GM12878 (cell line): ENCODE data around the gene KLHL26. TPM values are rescaled to one million over a fixed set of nuclear protein-coding genes. Genes with fewer than 3 reads are reported as not detected.

ENCODE experiments used
- ATAC-seq: fragments of 200-7000 bp; cut with Tn5 transposase; 3 replicates; pipeline ENCODE4 v1.9.1; 2020; ENCODE audit warnings: mild to moderate bottlenecking, moderate library complexity
- BruUV-seq: library from RNA; stranded (reverse); fragments of 400-500 nt; replicated peaks from 2 replicates; lab custom pipeline; 2021; lab: Mats Ljungman, UMichigan
- CTCF ChIA-PET: fragments of 300-600 bp; sonication (Branson Sonifier 250); formaldehyde crosslinking; extraction: SDS; loops from one replicate; lab custom pipeline; 2021; ENCODE audit warnings: inconsistent platforms; lab: Yijun Ruan, JAX
- POLR2A ChIA-PET: fragments of 350-600 bp; formaldehyde crosslinking; extraction: SDS; loops from one replicate; lab custom pipeline; 2021; ENCODE audit warnings: inconsistent platforms; lab: Charles Lee
- RAD21 ChIA-PET: fragments of 300-600 bp; sonication (Branson Sonifier 250); formaldehyde crosslinking; loops from one replicate; lab custom pipeline; 2023; ENCODE audit warnings: antibody characterized with exemption; ENCODE audit not compliant: unreplicated experiment; lab: Charles Lee
- SMC1A ChIA-PET: fragments of 300-600 bp; sonication (Branson Sonifier 250); formaldehyde crosslinking; loops from one replicate; lab custom pipeline; 2023; ENCODE audit not compliant: unreplicated experiment, uncharacterized antibody; lab: Charles Lee
- DNase-seq: peaks from one replicate; pipeline ENCODE4 v3.0.0-alpha.2; 2011; ENCODE audit warnings: low read depth, low spot score
- FAIRE-seq: peaks from 3 replicates; lab custom pipeline; 2011; peaks lifted over from hg19 to GRCh38; lab: Jason Lieb, UNC
- H2AFZ ChIP-seq: 2 replicates; pipeline ENCODE4 v1.6.0; 2011; ENCODE audit warnings: low read depth, low read length, control low read depth; ENCODE audit not compliant: control insufficient read depth
- H3K27ac ChIP-seq: 2 replicates; pipeline ENCODE4 v1.5.1; 2011; ENCODE audit warnings: control low read depth; ENCODE audit not compliant: control insufficient read depth, insufficient read depth
- H3K27me3 ChIP-seq, 2 experiments: replicated peaks in 1 of 2; 2 replicates each; pipeline versions ENCODE4 v1.6.0 to v1.6.1; 2011; ENCODE audit warnings: low read length in 1 of 2; ENCODE audit not compliant: control insufficient read depth in 2 of 2, insufficient read depth in 2 of 2
- H3K36me3 ChIP-seq, 2 experiments: 2 replicates each; pipeline ENCODE4 v1.5.1; 2011; ENCODE audit warnings: low read length in 1 of 2; ENCODE audit not compliant: control insufficient read depth in 2 of 2, insufficient read depth in 2 of 2
- H3K4me1 ChIP-seq: 2 replicates; pipeline ENCODE4 v1.6.1; 2011; ENCODE audit warnings: mild to moderate bottlenecking, low read length, moderate library complexity, mixed read lengths; ENCODE audit not compliant: control insufficient read depth, insufficient read depth
- H3K4me2 ChIP-seq: 2 replicates; pipeline ENCODE4 v1.6.0; 2011; ENCODE audit warnings: control low read depth; ENCODE audit not compliant: control insufficient read depth, insufficient read depth
- H3K4me3 ChIP-seq: fragments of 200-600 bp; sonication (generic); 2 replicates; pipeline ENCODE4 v1.5.1; 2016
- H3K79me2 ChIP-seq: 2 replicates; pipeline ENCODE4 v1.6.0; 2011; ENCODE audit warnings: low read length; ENCODE audit not compliant: control insufficient read depth, insufficient read depth
- H3K9ac ChIP-seq: 2 replicates; pipeline ENCODE4 v1.8.0; 2011; ENCODE audit warnings: low read length, control low read depth, mixed read lengths; ENCODE audit not compliant: control insufficient read depth, insufficient read depth
- H3K9me3 ChIP-seq: replicated peaks from 3 replicates; pipeline ENCODE4 v1.5.1; 2011; ENCODE audit warnings: mild to moderate bottlenecking, low read length; ENCODE audit not compliant: control insufficient read depth, insufficient read depth
- H4K20me1 ChIP-seq: 2 replicates; pipeline ENCODE4 v1.6.0; 2011; ENCODE audit not compliant: control insufficient read depth, insufficient read depth
- CREM ChIP-seq: IDR thresholded peaks from 2 replicates; pipeline ENCODE4 v1.6.1; 2014; ENCODE audit warnings: antibody characterized with exemption, low read depth
- ESRRA ChIP-seq: IDR thresholded peaks from 2 replicates; pipeline ENCODE4 v1.6.1; 2012; ENCODE audit warnings: mild to moderate bottlenecking, low read length, improper control_type of control experiment
- FOXK2 ChIP-seq: fragments of 450-650 bp; IDR thresholded peaks from 2 replicates; pipeline ENCODE4 v1.6.1; 2017; ENCODE audit warnings: mild to moderate bottlenecking, moderate library complexity
- IRF4 ChIP-seq: IDR thresholded peaks from 2 replicates; pipeline ENCODE4 v1.6.1; 2011; ENCODE audit warnings: low read depth, low read length
- MAX ChIP-seq: IDR thresholded peaks from 2 replicates; pipeline ENCODE4 v1.6.1; 2012; ENCODE audit warnings: low read depth, low read length, improper control_type of control experiment
- SUPT20H ChIP-seq: IDR thresholded peaks from 2 replicates; pipeline ENCODE4 v1.6.1; 2011; ENCODE audit warnings: low read depth, mild to moderate bottlenecking, low read length, moderate library complexity, borderline replicate concordance; ENCODE audit not compliant: control insufficient read depth
- ZZZ3 ChIP-seq: IDR thresholded peaks from 2 replicates; pipeline ENCODE4 v1.6.1; 2011; ENCODE audit warnings: low read depth; ENCODE audit not compliant: control insufficient read depth, insufficient read length
- WGBS: methylation state at CpG from one replicate; pipeline ENCODE4 v1.1.6; 2016; ENCODE audit warnings: low lambda C conversion rate; ENCODE audit not compliant: insufficient replicate concordance, insufficient coverage; ENCODE audit errors: missing lambda C conversion rate; 5-methylcytosine and 5-hydroxymethylcytosine counted together
- in situ Hi-C: fragments of 300-500 bp; cut with MboI; formaldehyde crosslinking; loops from 9 replicates; pipeline ENCODE4 v1.14.3; 2018; ENCODE audit warnings: mixed read lengths
- intact Hi-C: fragments of 100-400 bp; cut with micrococcal nuclease; formaldehyde crosslinking; loops from one replicate; pipeline ENCODE4 v1.14.2; 2022; ENCODE audit not compliant: unreplicated experiment
- polyA plus RNA-seq, 11 experiments: library from polyadenylated mRNA; depleted of rRNA in 4 of 11; unstranded in 6 of 11; stranded (reverse) in 5 of 11; fragments of >200 nt; fragmentation: Nextera tagmentation in 4 of 11; fragmentation: Illumina TruSeq in 1 of 11; extraction: Ambion mirVana in 4 of 11; extraction: Trizol in 1 of 11; gene quantifications; 1 replicate in 1 of 11; 2 replicates in 10 of 11; pipeline versions ENCODE4 v1.2.1 to v1.2.3, GENCODE V29; 2011 to 2016; ENCODE audit warnings: inconsistent platforms in 2 of 11, missing spikeins in 2 of 11, low read depth in 1 of 11
- total RNA-seq, 4 experiments: library from RNA; depleted of rRNA in 3 of 4; stranded (reverse); fragments of >200 nt in 3 of 4; fragmentation: Illumina TruSeq in 1 of 4; extraction: Trizol in 1 of 4; gene quantifications; 2 replicates each; pipeline versions ENCODE4 v1.2.1 to v1.2.3, GENCODE V29; 2013 to 2021
- TF ChIP-seq, protein P1 (sequence below): IDR thresholded peaks from 2 replicates; pipeline ENCODE4 v1.6.1; 2012; ENCODE audit warnings: mild to moderate bottlenecking, low read depth, low read length
- TF ChIP-seq, protein P2 (sequence below): IDR thresholded peaks from 2 replicates; pipeline ENCODE4 v1.6.1; 2011; ENCODE audit warnings: mild to moderate bottlenecking, low read depth, low read length, moderate library complexity; ENCODE audit not compliant: insufficient replicate concordance

KLHL26 gene
- total and polyA plus RNA-seq, 10 of the 15 experiments (the other 5 are each of a cell fraction or from before 2014, with no cell fraction given) = 0.18 to 14.6 (median 2.9) TPM

DNA sequence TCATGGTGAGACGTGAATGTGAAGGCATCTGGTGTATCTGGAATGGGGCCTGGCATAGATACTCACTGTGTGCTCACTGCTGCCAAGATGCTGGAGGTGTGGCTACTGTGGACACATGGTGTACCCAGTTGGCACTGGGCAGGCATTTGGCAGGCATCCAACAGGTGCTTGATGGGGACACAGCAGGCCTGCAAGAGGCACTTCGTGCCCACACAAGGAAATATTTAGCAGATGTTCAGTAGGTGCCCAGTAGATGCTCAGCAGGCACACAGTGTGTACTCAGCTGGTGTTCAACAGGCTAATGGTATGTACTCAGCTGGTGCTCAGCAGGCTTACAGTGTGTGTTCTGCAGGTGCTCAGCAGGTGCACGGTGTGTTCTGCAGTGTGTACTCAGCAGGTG is 60.9 kb downstream of the KLHL26 start:
- H2AFZ ChIP-seq = no peak overlapping the region
- TF ChIP-seq SUPT20H = no peak
- no peak for TF ChIP-seq FOXK2
- no peak for TF ChIP-seq CREM
- no peak for TF ChIP-seq ZZZ3
- TF ChIP-seq, protein P1, sequence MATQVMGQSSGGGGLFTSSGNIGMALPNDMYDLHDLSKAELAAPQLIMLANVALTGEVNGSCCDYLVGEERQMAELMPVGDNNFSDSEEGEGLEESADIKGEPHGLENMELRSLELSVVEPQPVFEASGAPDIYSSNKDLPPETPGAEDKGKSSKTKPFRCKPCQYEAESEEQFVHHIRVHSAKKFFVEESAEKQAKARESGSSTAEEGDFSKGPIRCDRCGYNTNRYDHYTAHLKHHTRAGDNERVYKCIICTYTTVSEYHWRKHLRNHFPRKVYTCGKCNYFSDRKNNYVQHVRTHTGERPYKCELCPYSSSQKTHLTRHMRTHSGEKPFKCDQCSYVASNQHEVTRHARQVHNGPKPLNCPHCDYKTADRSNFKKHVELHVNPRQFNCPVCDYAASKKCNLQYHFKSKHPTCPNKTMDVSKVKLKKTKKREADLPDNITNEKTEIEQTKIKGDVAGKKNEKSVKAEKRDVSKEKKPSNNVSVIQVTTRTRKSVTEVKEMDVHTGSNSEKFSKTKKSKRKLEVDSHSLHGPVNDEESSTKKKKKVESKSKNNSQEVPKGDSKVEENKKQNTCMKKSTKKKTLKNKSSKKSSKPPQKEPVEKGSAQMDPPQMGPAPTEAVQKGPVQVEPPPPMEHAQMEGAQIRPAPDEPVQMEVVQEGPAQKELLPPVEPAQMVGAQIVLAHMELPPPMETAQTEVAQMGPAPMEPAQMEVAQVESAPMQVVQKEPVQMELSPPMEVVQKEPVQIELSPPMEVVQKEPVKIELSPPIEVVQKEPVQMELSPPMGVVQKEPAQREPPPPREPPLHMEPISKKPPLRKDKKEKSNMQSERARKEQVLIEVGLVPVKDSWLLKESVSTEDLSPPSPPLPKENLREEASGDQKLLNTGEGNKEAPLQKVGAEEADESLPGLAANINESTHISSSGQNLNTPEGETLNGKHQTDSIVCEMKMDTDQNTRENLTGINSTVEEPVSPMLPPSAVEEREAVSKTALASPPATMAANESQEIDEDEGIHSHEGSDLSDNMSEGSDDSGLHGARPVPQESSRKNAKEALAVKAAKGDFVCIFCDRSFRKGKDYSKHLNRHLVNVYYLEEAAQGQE = no peak
- no peak for TF ChIP-seq ESRRA
- TF ChIP-seq, protein P2, sequence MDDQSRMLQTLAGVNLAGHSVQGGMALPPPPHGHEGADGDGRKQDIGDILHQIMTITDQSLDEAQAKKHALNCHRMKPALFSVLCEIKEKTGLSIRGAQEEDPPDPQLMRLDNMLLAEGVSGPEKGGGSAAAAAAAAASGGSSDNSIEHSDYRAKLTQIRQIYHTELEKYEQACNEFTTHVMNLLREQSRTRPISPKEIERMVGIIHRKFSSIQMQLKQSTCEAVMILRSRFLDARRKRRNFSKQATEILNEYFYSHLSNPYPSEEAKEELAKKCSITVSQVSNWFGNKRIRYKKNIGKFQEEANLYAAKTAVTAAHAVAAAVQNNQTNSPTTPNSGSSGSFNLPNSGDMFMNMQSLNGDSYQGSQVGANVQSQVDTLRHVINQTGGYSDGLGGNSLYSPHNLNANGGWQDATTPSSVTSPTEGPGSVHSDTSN = no peak
- TF ChIP-seq MAX = no peak
- no peak for TF ChIP-seq IRF4
- TF ChIP-seq, all 136 proteins: peak for 0
- ChIA-PET SMC1A (no interaction called here), POLR2A (no interaction called here), CTCF (no interaction called here), RAD21 (no interaction called here)
- ATAC-seq (no peak), FAIRE-seq (no peak), DNase-seq (no peak)
- WGBS = 40% methylated on average over 3 of the region's 3 CpGs
- Histone ChIP-seq H3K36me3 (no peaks in the 10 kb centered on the region), H3K79me2 (no peaks in the 10 kb centered on the region; the same call in 1 of the 2 replicates), H3K9ac (no peak overlapping the region), H3K27me3 (no peaks in the 10 kb centered on the region), H3K4me3 (no peak overlapping the region), H3K4me2 (no peak overlapping the region), H3K9me3 (no peaks in the 10 kb centered on the region), H4K20me1 (0 out of 2 replicates have a peak, but pooled peaks cover 2% of the 10 kb centered on the region), H3K27ac (no peak overlapping the region), H3K4me1 (peaks cover 27% of the 10 kb centered on the region)
- no TSS peak for BruUV-seq
- in situ Hi-C loops = no loop called here
- intact Hi-C loops = no loop called here
